Measurements from ENCODE around the gene SRSF3. TPM values are rescaled to one million over a fixed set of nuclear protein-coding genes. Genes with fewer than 3 reads are reported as not detected.

Gene SRSF3
- polyA plus RNA-seq, 1 experiment = 423 TPM

GRCh38 chr6:36612101-36612625 lies 18.0 kb downstream of the SRSF3 start:
- CTCF ChIA-PET = interaction anchor here (3.8 kb wide), 1 partner anchor 147 kb away, joined by 15 read pairs; no protein-coding TSS in a partner anchor
- Histone ChIP-seq H3K9me3 (ENCODE audit: control insufficient read depth, insufficient read depth, low read length) (no peaks in the 10 kb centered on the region; the same call in 1 of the 2 replicates), H3K27ac (ENCODE audit: low read depth, low read length) (no peak overlapping the region), H3K27me3 (ENCODE audit: control insufficient read depth, insufficient read depth, low read length) (no peaks in the 10 kb centered on the region), H3K4me3 (ENCODE audit: low read depth, low read length) (no peak overlapping the region)
- POLR2A ChIA-PET = interaction anchor here (0.5 to 3.0 kb wide), 3 partner anchors 16 to 629 kb away, joined by 3 to 9 read pairs (median 4); no protein-coding TSS in a partner anchor
- no peak for DNase-seq (ENCODE audit: low read depth, low spot score)
- TF ChIP-seq CTCF (IDR thresholded peaks at IDR 0.05; ENCODE audit: low read depth, low read length) = no peak

- TF ChIP-seq CTCF (IDR thresholded peaks at IDR 0.05; ENCODE audit: low read depth, low read length) = no peak
- H3K27ac ChIP-seq (ENCODE audit: low read depth, low read length) = no peak overlapping the region
- H3K4me3 ChIP-seq (ENCODE audit: low read depth, low read length) = no peak overlapping the region
- no peaks in the 10 kb centered on the region; the same call in 1 of the 2 replicates for H3K9me3 ChIP-seq (ENCODE audit: control insufficient read depth, insufficient read depth, low read length)
- no peak for DNase-seq (ENCODE audit: low read depth, low spot score)
- POLR2A ChIA-PET = interaction anchor here (1.5 kb wide), 1 partner anchor 65 kb away, joined by 8 read pairs; the partner anchor contains the start of gene CDKN1A
- H3K27me3 ChIP-seq (ENCODE audit: control insufficient read depth, insufficient read depth, low read length) = no peaks in the 10 kb centered on the region
- CTCF ChIA-PET = interaction anchor here (0.6 to 3.8 kb wide), 2 partner anchors 146 to 299 kb away, joined by 3 to 15 read pairs; no protein-coding TSS in a partner anchor
Observed at GRCh38 chr6:36613200-36613995, 19.2 kb downstream of the SRSF3 start.

- H3K27ac ChIP-seq (ENCODE audit: low read depth, low read length) = peak overlapping the region; percentile 11
Observed at GRCh38 chr6:36615018-36615761, 21.0 kb downstream of the SRSF3 start.

GRCh38 chr6:36616893-36617521 lies 22.8 kb downstream of the SRSF3 start:
- H3K9me3 ChIP-seq (ENCODE audit: control insufficient read depth, insufficient read depth, low read length) = no peaks in the 10 kb centered on the region; the same call in 1 of the 2 replicates
- ChIA-PET POLR2A (no interaction called here), CTCF (interaction anchor here (2.8 to 3.0 kb wide), 3 partner anchors 63 to 142 kb away, joined by 36 to 76 read pairs (median 70); partner anchors contain the start of gene CDKN1A)
- no peak overlapping the region for H3K4me3 ChIP-seq (ENCODE audit: low read depth, low read length)
- DNase-seq (ENCODE audit: low read depth, low spot score) = no peak
- no peak for TF ChIP-seq CTCF (IDR thresholded peaks at IDR 0.05; ENCODE audit: low read depth, low read length)
- H3K27ac ChIP-seq (ENCODE audit: low read depth, low read length) = no peak overlapping the region
- H3K27me3 ChIP-seq (ENCODE audit: control insufficient read depth, insufficient read depth, low read length) = no peaks in the 10 kb centered on the region

More at GRCh38 chr6:36615018-36615761, 21.0 kb downstream of the SRSF3 start:
- peak; percentile 84 for TF ChIP-seq CTCF (IDR thresholded peaks at IDR 0.05; ENCODE audit: low read depth, low read length)
- POLR2A ChIA-PET = interaction anchor here (0.6 to 1.6 kb wide), 10 partner anchors 9 to 144 kb away, joined by 4 to 11 read pairs (median 6); partner anchors contain the start of gene CDKN1A
- Histone ChIP-seq H3K4me3 (ENCODE audit: low read depth, low read length) (no peak overlapping the region), H3K27me3 (ENCODE audit: control insufficient read depth, insufficient read depth, low read length) (no peaks in the 10 kb centered on the region), H3K9me3 (ENCODE audit: control insufficient read depth, insufficient read depth, low read length) (no peaks in the 10 kb centered on the region; the same call in 1 of the 2 replicates)
- CTCF ChIA-PET = interaction anchor here (0.6 to 3.0 kb wide), 50 partner anchors 9 to 739 kb away, joined by 3 to 76 read pairs (median 4); partner anchors contain the start of genes CDKN1A and RAB44
- peak; percentile 39 for DNase-seq (ENCODE audit: low read depth, low spot score)

Measured in AG04450 (cell line).